Glomerular visceral epithelial cell (primary cell): ENCODE measurements around the gene RHOBTB3.

Experiments used
- DNase-seq: peaks from one replicate; pipeline ENCODE4 v3.0.0-alpha.2; 2016; ENCODE audit errors: extremely low spot score

RHOBTB3 gene

DNA sequence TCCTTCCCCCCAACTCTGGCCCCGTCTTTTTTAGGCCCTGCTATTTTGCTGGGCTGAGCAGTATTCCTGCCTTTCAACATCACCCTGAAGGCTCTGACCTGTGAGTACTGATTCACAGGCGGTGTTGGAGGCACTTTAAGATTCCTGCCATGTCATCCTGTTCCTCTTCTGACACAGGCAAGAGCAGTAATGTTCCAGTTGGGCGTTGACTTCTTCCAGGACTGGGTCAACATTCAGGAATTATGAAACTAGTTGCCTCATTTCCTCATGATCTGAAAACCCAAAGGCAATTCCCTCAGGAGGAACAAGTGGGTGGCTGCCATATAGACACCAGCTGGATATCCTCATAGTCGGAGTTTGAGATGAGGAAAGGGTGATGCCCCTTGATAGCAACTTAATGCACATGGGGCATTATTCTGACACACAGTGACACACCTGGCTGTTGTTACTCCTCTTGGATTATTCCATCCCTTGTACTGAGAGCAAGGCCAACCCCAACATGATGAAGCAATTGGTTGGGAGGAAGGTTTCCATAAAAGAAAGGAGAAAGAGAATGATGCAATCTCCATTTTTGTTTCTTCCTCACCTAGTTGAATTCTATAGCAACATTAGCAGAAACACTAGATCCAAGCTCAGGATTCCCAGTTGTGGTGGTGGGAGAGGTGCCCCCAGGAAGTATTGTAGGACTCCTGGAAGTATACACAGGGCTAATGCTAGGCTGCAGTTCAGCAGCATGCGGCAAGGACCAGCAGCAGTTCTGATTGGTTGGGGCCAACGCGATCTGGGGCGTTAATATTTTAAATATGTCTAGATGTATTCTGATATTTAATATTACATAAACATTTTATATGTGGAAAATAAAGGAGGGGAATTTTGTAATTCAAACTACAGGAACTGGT, 111.0 kb downstream of the RHOBTB3 start:
- DNase-seq: no peak

DNA sequence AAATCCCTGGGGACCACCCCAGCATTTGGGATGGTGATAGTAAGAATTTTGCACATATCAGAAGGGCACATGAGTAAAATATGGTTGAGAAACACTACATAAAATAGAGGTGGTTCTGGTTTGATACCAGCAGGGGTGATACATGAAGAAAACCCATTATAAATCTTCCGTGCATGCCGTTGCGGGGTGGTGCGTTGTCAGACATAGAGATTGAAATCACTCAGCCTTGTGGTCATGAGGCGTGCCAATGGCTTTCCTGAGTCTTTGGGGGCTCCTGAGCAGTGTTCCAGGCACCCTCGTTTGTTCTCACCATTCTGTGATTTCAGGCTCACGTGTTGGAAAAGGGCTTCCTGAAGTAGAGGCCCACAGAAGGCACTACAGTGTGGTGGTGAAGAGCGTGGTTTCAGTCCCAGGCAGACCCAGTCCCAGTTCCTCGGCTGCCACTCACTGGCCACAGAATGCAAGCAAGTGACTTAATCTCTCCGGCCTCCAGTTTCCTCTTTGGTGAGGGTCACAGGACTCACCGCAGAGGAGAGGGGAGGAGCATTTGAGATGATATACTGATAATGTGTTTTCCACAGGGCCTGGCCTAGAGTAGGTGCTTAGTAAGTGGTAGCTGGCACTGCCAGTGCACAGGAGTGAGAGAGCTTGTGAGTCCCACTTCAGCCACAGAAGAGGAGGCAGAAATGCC, 111.9 kb downstream of the RHOBTB3 start:
- peak; percentile 86 for DNase-seq

DNA sequence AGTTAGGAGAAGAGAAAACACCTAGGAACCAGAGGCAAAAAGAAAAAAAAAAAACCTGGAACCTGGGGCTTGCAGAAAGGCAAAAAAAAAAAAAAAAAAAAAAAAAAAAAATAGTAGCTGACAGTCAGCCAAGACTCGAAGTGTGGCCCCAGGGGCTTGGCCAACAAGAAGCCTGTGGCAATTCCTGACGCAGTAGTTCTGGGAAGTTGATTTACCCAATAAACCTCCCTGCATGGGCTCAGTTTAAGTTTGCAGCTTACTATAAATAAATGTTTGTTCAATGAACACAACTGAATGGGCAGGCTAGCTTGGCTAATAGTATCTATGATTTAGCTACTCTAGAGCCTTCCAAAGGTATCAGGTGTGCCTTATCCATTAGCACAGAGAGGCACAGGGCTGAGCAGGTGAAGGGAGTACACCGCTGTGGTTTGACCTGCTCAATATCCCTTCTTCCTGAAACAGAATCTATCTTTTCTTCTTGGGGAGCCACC, 112.6 kb downstream of the RHOBTB3 start:
- no peak for DNase-seq

DNA sequence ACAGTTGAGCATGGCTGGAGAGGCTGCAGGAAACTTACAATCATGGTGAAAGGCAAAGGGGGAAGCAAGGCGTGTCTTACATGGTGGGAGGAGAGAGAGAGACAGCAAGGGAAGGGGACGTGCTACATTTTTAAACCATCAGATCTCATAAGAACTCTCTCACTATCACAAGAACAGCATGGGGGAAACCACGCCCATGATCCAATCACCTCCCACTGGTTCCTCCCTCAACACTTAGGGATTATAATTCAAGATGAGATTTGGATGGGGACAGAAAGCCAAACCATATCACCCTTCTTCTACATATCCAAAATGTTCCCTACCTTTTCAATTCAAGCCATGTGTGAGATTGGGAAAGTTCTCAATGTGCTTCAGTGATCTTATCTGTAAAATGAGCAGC, 114.3 kb downstream of the RHOBTB3 start:
- DNase-seq: no peak
